Measurements from ENCODE around the gene MAP3K5.
A peak's percentile ranks its signal among the peaks of the same experiment; 100 is the strongest.

The MAP3K5 gene

DNA sequence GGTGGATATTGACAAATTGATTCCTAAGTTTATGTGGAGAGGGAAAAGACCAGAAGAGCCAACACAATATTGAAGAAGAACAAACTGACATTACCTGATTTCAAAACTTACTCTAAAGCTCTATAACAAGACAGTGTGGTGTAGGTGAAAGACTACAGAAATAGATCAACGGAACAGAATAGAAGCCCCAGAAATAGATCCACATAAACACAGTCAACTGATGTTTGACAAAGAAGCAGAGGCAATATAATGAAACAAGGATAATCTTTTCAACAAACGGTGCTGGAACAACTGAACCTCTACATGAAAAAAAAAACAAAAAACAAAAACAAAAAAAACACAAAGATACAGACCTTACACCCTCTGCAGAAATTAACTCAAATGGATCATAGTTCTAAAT lies 50.2 kb downstream of the MAP3K5 start:
- no peak for DNase-seq

- DNase-seq = no peak
Measured at GRCh38 chr6:136740050-136740974, 52.0 kb downstream of the MAP3K5 start.

DNA sequence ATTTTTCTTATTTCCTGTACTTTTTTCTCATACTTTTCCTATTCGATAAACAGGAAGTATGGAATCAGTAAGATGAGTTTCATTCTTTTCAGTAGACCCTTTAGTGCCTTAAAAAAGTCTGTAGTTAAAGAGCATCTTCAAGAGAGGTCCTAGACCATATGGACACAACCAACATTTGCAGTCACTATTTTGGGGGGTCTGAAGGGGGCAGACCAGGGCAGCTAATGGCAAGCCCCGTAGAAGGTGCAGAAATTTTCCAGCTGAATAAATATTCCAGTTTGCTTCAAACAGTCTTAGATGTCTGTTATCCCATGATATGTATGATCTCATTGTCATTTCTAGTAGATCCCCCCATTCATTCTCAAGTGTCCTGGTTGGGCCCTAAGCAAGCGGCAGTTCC lies 52.8 kb downstream of the MAP3K5 start:
- no peak for DNase-seq

DNA sequence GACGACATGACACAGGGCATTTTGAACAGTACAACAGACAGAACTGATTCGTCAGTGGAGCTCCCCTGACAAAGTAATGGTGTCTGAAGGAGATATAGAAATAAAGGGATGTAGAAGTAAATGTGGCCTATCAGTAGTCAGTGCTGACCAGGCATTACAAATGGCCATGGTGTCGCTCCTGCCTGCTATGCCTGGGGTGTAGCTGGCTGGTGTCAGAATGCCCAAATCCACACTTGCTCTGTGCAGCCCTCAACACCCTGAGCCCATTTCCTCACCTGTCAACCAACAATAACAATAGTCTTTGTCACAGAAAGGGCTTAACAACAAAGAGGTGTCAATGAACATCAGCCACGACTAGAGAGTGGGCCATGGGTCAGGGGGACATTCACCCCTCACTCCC lies 53.2 kb downstream of the MAP3K5 start:
- no peak for DNase-seq

DNA sequence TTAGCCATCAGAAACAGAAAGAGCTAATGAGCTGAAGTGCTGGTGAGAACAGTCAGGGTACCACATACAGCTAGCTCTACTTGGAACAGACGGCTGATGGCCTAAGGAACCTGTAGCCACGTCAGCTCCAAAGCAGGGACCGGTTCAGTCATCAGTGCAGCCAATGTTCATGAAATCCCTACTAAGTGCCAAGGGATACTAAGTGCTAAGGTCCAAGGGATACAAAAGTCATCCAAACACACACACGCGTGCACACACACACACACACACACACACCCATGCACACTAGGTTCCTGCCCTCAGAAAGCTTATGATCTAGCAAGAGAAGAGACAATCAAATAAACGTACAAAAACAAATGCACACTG lies 53.6 kb downstream of the MAP3K5 start:
- DNase-seq = no peak

DNA sequence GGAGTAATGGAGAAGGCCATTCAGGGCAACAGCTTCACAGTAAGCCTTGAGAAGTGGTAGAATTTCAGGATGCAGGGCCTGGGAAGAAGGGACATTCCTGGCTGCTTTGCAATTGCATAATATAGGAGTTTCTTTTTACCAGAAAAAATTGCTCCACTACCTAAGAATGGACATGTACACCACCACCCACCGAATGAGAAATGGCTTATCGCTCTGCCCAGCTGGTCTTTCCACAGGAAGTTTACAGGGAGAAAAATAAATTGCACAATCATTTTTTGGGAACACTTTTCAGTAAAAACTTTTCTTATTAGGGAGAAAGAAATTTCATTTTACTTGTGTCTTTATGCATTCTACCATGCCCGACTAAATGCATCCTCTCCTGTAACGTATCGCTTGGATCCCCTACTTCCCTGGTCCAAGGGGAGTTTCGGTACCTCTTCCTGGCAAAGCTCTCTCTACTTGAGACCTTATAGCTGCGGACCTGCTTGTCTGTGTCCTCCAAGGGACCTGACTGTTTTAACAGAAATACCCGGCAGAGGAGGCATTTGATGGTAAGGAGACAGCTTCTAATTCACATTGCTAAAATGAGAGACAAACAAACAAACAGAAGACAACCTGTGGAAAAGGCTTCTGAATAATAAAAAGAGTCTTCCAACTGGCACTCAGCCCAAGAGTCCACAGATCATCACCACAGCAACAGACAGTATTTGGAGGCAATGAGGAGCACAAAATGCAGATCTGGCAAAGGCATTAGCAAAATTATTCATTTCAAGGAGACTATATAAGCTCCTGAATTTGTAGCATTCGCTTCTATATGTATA lies 54.2 kb downstream of the MAP3K5 start:
- DNase-seq = no peak

- DNase-seq = no peak
Measured at GRCh38 chr6:136737374-136737844, 54.9 kb downstream of the MAP3K5 start.

DNA sequence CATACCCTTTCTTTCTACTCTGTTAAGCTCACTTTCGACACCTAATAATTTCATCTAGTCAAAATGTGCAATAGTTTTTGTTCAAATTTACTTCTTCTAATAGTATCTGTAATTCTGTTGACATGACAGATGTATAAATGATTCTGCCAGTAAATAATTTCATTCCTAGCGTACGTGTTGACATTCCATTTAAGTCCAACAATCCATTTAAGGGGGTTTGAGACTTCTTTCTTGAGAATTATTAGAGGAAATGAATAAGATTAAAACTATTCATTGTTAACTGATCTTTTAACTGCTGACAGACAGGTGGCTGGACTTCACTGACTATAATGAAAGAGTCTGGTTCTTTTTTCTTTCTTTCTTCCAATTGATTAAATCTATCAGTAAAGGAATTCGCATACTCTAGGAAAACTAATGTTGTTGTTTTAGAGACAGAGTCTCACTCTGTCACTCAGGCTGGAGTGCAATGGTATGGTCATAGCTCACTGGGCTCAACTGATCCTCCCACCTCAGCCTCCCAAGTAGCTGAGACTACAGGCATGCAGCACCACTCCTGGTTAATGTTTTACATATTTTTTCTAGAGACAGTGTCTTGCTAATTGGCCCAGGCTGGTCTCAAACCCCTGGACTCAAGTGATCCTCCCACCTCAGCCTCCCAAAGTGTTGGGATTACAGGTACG lies 55.9 kb downstream of the MAP3K5 start:
- no peak for DNase-seq

- no peak for DNase-seq
Measured at GRCh38 chr6:136734977-136735376, 57.3 kb downstream of the MAP3K5 start.

DNA sequence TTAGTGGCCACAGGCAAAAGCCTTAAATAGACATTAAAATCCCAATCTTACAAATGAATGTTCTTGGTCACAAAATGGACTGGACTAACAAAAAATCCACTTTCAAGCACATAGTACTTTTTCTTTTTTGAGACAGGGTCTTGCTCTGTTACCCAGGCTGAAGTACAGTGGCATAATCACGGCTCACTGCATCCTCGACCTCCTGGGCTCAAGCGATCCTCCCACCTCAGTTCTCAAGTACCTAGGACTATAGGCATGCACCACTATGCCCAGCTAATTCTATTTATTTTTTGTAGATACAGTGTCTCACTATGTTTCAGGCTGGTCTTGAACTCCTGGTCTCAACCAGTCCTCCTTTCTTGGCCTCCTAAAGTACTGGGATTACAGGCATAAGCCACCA lies 59.4 kb downstream of the MAP3K5 start:
- no peak for DNase-seq

- no peak for DNase-seq
Measured at GRCh38 chr6:136729832-136730231, 62.4 kb downstream of the MAP3K5 start.

- DNase-seq = no peak
Measured at GRCh38 chr6:136728976-136729515, 63.2 kb downstream of the MAP3K5 start.

DNA sequence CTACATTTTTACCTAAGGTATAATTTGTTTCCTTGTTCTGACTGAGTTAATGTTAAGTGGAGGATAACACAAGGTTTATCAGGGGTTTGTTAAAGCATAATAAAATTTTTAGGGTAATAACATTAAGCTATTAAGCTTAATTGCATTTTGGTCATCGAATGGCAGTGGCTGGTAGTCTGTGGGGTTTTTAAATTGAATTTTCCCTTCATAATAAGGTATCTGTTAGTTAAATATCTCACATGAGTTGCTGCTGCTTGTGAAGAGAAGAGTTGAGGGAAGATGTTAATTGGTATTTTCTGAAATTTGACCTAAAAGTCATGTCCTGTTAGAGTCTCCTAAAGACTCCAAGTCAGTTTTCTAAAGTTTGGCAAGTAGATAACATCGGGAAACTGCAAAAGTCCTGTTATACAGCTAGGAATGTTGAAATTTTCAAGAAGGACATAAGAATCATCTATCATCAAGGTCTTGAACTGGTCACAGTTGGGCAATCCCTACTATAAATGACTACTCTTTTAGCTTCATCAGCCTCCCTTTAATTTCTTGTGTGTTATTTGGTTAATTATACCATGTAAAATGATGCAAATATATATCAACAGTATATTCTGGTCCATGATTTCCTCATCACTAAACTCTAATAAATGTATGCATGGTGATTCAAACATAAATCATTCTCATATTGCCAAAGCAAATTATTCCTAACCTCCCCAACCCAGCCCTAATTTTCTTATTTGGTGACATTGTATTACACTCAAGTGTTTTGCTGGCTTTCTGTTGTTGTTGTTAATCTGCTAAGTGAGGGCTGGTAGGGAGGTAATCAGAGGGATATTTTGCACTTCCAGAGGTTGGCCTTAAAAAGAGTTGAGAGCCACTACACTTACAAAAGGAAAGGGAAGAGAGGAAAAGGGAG lies 64.0 kb downstream of the MAP3K5 start:
- DNase-seq = no peak

DNA sequence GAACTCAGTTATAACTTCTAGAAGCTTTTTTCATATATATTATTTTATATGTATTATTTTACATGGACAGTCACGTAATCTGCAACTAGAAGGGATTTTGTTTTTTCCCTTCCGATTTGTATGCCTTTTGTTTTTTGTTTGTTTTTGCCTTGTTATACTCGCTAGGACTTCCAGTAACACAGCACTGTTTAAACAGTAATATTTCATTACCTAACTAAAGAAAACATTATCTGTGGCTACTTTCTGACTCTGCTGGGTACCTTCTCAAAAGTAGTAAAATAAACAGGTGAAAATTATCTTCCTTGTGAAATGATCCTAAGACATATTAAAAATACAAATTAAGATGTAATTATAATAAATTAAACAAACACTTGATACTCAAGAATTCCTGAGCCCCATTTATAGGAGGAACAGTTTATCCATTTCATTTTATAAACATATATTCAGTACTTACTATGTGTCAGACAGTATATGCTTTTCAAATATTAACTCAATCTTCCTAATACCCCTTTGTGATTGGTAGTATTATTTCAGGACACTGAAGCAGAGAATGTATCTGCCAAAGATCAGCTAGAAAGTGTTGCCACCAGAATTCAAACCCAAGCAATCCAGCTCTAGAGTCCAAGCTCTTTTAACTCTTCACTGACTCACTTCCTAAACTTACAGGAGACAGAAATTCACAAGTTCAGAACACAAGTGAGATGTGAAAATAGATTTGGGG lies 65.3 kb downstream of the MAP3K5 start:
- no peak for DNase-seq

DNA sequence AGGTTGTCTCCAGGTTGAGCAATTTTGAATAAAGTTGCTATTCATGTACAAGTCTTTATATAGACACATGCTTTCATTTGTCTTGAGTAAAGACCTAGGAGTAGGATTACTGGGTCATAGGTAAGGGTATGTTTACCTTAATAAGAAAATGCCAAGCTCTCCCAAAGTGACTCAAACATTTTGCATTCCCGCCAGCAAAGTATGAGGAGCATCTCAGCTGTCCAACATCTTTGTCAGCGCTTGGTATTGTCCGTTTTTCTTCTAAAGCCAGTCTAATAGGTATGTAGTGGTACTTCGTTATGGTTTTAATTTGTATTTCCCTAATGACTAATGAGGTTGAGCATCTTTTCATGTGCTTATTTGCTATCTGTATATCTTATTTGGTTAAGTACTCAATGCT lies 67.2 kb downstream of the MAP3K5 start:
- DNase-seq = no peak

DNA sequence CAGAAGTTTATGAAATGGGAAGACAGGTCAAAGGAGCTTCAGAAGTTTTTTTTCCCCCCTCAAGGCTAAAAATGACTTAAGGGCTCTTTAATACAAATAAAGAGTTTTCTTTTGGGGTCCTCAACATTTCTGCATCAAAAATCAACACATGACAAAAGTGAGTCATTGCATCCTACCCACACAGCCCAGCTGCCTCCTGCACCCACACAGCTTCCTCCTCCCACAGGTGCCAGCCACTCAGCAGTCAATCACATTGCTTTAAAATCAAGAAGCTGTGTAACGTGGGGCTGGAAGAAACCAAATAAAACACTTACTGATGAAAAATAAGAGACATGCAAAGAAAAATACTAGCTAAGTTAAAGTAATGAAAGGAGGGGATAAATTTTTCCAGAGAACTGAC lies 68.5 kb downstream of the MAP3K5 start:
- peak; percentile 10 for DNase-seq

DNA sequence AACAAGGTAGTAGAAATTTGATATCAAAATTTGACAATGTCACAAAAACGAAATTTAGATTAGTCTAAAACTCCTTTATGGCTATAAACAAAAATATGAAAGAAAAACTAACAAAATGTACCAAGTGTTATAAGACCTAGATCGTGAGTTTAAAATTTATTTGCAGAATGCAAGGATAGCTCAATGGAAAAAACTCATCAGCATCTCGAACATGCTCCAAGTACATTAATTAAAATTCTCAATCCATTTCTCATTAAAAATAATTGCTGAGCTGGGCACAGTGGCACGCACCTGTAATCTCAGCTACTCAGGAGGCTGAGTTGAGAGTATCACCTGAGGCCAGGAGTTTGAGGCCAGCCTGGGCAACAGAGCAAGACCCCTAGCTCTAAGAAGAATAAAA lies 70.8 kb downstream of the MAP3K5 start:
- DNase-seq = no peak

- no peak for DNase-seq
Measured at GRCh38 chr6:136720045-136720770, 72.1 kb downstream of the MAP3K5 start.

DNA sequence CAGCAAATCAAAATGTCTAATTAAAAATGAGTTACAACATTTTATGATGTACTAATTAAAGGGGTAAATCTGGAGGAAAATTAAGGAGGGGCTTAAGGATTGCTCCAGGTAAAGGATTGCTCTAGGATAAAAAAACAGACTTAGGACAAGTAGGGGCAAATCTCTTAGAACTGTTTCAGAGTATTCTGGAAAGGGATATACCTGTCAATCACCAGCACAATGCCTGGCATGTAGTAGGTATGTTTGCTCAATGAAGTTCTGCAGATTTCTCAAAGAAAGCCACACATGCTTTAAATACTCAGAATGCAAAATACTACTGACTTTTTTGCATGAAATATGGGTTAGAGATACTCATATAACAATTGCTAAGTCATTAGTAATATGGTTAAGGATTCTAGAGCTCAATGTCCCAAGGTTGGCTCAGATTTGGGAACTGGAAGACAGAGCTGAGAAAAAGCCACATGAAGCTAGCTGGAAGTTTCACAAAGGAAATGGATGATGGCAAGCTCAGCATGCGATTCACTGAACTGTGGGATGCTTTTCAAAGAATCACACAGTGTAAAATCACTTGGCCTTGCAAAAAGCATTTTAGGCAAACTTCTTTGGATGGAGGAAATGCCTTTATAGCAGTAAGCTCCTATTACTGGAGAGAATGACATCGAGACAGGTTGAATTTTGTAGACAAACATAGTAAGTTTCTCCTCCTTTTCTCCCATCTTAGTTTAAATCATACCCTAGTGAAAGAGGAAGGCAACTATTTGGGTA lies 72.8 kb downstream of the MAP3K5 start:
- no peak for DNase-seq

GRCh38 chr6:136718476-136718875 lies 73.8 kb downstream of the MAP3K5 start:
- DNase-seq = no peak

Data from central memory CD4-positive, alpha-beta T cell (primary cell).